SK-N-SH (cell line): ENCODE measurements around the gene RBMS1. TPM values are rescaled to one million over a fixed set of nuclear protein-coding genes. Genes with fewer than 3 reads are reported as not detected.
A peak's percentile ranks its signal among the peaks of the same experiment; 100 is the strongest.
"Not testable (repeated sequence)": the region's sequence is repeated elsewhere in the genome, so short reads cannot be mapped to it uniquely, and the experiment has no call there.

Experiments used
- CTCF ChIA-PET: fragments of 300-600, 350-600 bp; formaldehyde crosslinking; extraction: SDS; loops from one replicate; lab custom pipeline; 2021; lab: Yijun Ruan, JAX
- POLR2A ChIA-PET: fragments of 350-600 bp; sonication (Branson Sonifier 250); formaldehyde crosslinking; extraction: SDS; loops from one replicate; lab custom pipeline; 2020; ENCODE audit warnings: antibody characterized with exemption, inconsistent platforms; lab: Yijun Ruan, JAX
- DNase-seq: peaks from one replicate; pipeline ENCODE4 v3.0.0; 2012
- H2AFZ ChIP-seq: fragments of 200-600 bp; sonication (generic); 2 replicates; pipeline ENCODE4 v1.8.1; 2016; ENCODE audit warnings: antibody characterized with exemption, mild to moderate bottlenecking, low read depth
- H3F3A ChIP-seq: fragments of 200-600 bp; sonication (generic); replicated peaks from 2 replicates; pipeline ENCODE3; 2016; ENCODE audit warnings: antibody characterized with exemption, mild to moderate bottlenecking; ENCODE audit not compliant: insufficient read depth
- H3K27ac ChIP-seq, 2 experiments: fragments of 200-500 bp in 1 of 2; fragments of 200-600 bp in 1 of 2; sonication (Bioruptor generic) in 1 of 2; sonication (generic), shearing (Covaris generic) in 1 of 2; 2 replicates each; pipeline versions ENCODE4 v1.5.1 to v1.6.1; 2014 to 2016; ENCODE audit warnings: low read depth in 2 of 2, inconsistent platforms in 1 of 2, low read length in 1 of 2, mild to moderate bottlenecking in 1 of 2, mixed read lengths in 1 of 2
- H3K27me3 ChIP-seq: fragments of 200-600 bp; sonication (generic), shearing (Covaris generic); 2 replicates; pipeline ENCODE4 v1.6.1; 2016; ENCODE audit warnings: mixed run types; ENCODE audit not compliant: insufficient read depth
- H3K36me3 ChIP-seq, 2 experiments: fragments of 200-500 bp in 1 of 2; fragments of 200-600 bp in 1 of 2; sonication (Bioruptor generic) in 1 of 2; sonication (generic) in 1 of 2; replicated peaks in 1 of 2; 2 replicates each; pipeline versions ENCODE3 to v1.5.1; 2014 to 2016; ENCODE audit warnings: low read length in 1 of 2, mild to moderate bottlenecking in 1 of 2; ENCODE audit not compliant: insufficient read depth in 2 of 2, control insufficient read depth in 1 of 2
- H3K4me1 ChIP-seq, 2 experiments: fragments of 200-500 bp in 1 of 2; fragments of 200-600 bp in 1 of 2; sonication (Bioruptor generic) in 1 of 2; sonication (generic), shearing (Covaris generic) in 1 of 2; 2 replicates each; pipeline versions ENCODE4 v1.5.1 to v1.6.1; 2014 to 2016; ENCODE audit warnings: low read depth in 1 of 2, low read length in 1 of 2, mixed run types in 1 of 2; ENCODE audit not compliant: insufficient read depth in 2 of 2, control insufficient read depth in 1 of 2
- H3K4me2 ChIP-seq: fragments of 200-600 bp; sonication (generic), shearing (Covaris generic); 2 replicates; pipeline ENCODE4 v1.6.1; 2017; ENCODE audit warnings: mixed run types
- H3K4me3 ChIP-seq, 2 experiments: fragments of 200-500 bp in 1 of 2; fragments of 200-600 bp in 1 of 2; sonication (Bioruptor generic) in 1 of 2; sonication (generic), shearing (Covaris generic) in 1 of 2; 2 replicates each; pipeline versions ENCODE4 v1.5.1 to v1.8.1; 2014 to 2016; ENCODE audit warnings: low read depth in 2 of 2, inconsistent platforms in 1 of 2, low read length in 1 of 2, mild to moderate bottlenecking in 1 of 2, mixed read lengths in 1 of 2, moderate library complexity in 1 of 2
- H3K79me2 ChIP-seq: fragments of 200-600 bp; sonication (generic); 2 replicates; pipeline ENCODE4 v1.8.1; 2017; ENCODE audit warnings: mild to moderate bottlenecking; ENCODE audit not compliant: insufficient read depth
- H3K9ac ChIP-seq: fragments of 200-600 bp; sonication (generic); 2 replicates; pipeline ENCODE4 v1.6.1; 2017; ENCODE audit warnings: mixed run types
- H3K9me2 ChIP-seq: fragments of 200-600 bp; sonication (generic); 2 replicates; pipeline ENCODE4 v1.6.1; 2017; ENCODE audit warnings: mixed run types
- H3K9me3 ChIP-seq: fragments of 200-600 bp; sonication (generic); 2 replicates; pipeline ENCODE4 v1.6.1; 2017; ENCODE audit warnings: mixed run types, mild to moderate bottlenecking, moderate library complexity
- H4K20me1 ChIP-seq: fragments of 200-600 bp; sonication (generic); 2 replicates; pipeline ENCODE4 v1.6.1; 2017; ENCODE audit warnings: mild to moderate bottlenecking, mixed run types; ENCODE audit not compliant: insufficient read depth
- CHD2 ChIP-seq: fragments of 150-350 bp; IDR thresholded peaks from 2 replicates; pipeline ENCODE4 v1.6.1; 2018; ENCODE audit warnings: low read length; ENCODE audit not compliant: partially characterized antibody
- ELF1 ChIP-seq: IDR thresholded peaks from 2 replicates; pipeline ENCODE4 v1.4.0; 2012
- EP300 ChIP-seq, 2 experiments: IDR thresholded peaks; 2 replicates each; pipeline versions ENCODE4 v1.4.0 to v1.6.1; 2012; ENCODE audit warnings: borderline replicate concordance in 1 of 2, low read depth in 1 of 2, low read length in 1 of 2
- FOXJ3 ChIP-seq: sonication (generic); formaldehyde crosslinking; IDR thresholded peaks from 2 replicates; pipeline ENCODE4 v1.5.1; 2020; ENCODE audit warnings: mild to moderate bottlenecking, missing genetic modification reagents
- FOXM1 ChIP-seq: IDR thresholded peaks from 2 replicates; pipeline ENCODE4 v1.4.0; 2012; ENCODE audit warnings: low read depth, mild to moderate bottlenecking
- GABPA ChIP-seq: IDR thresholded peaks from 2 replicates; pipeline ENCODE4 v1.4.0; 2012; ENCODE audit warnings: low read depth, mild to moderate bottlenecking
- GATA2 ChIP-seq: sonication (generic); formaldehyde crosslinking; IDR thresholded peaks from 2 replicates; pipeline ENCODE4 v1.5.0; 2020; ENCODE audit warnings: mild to moderate bottlenecking, missing genetic modification reagents
- MXI1 ChIP-seq: IDR thresholded peaks from 2 replicates; pipeline ENCODE4 v1.6.1; 2012; ENCODE audit warnings: mild to moderate bottlenecking, low read depth, low read length, improper control_type of control experiment
- NFIC ChIP-seq: IDR thresholded peaks from 2 replicates; pipeline ENCODE4 v1.4.0; 2012; ENCODE audit warnings: borderline replicate concordance
- RAD21 ChIP-seq: IDR thresholded peaks from 2 replicates; pipeline ENCODE4 v1.6.1; 2012; ENCODE audit warnings: mild to moderate bottlenecking, low read length
- RCOR1 ChIP-seq: fragments of 150-350 bp; IDR thresholded peaks from 2 replicates; pipeline ENCODE4 v1.6.1; 2017; ENCODE audit warnings: antibody characterized with exemption, low read length
- RXRA ChIP-seq: IDR thresholded peaks from 2 replicates; pipeline ENCODE4 v1.4.0; 2012; ENCODE audit warnings: low read depth, mild to moderate bottlenecking, borderline replicate concordance
- TAF1 ChIP-seq: IDR thresholded peaks from 2 replicates; pipeline ENCODE4 v1.6.1; 2012; ENCODE audit warnings: low read depth, mild to moderate bottlenecking, low read length, moderate library complexity, borderline replicate concordance
- YY1 ChIP-seq: IDR thresholded peaks from 2 replicates; pipeline ENCODE4 v1.4.0; 2012; ENCODE audit warnings: low read depth, mild to moderate bottlenecking
- WGBS: methylation state at CpG from one replicate; pipeline ENCODE4 v1.1.6; 2017; ENCODE audit warnings: low lambda C conversion rate; 5-methylcytosine and 5-hydroxymethylcytosine counted together
- polyA plus RNA-seq, 3 experiments: library from polyadenylated mRNA; depleted of rRNA; stranded (reverse); fragments of >200 nt; gene quantifications; 2 replicates each; pipeline ENCODE4 v1.2.3, GENCODE V29; 2012
- TF ChIP-seq, protein P1 (sequence below): fragments of 200-600 bp; sonication (generic); IDR thresholded peaks from 2 replicates; pipeline ENCODE4 v1.6.1; 2017; ENCODE audit warnings: antibody characterized with exemption, mild to moderate bottlenecking, moderate library complexity
- TF ChIP-seq, protein P2 (sequence below): fragments of 150-350 bp; IDR thresholded peaks from 2 replicates; pipeline ENCODE4 v1.6.1; 2016; ENCODE audit warnings: mild to moderate bottlenecking, low read depth, low read length

The RBMS1 gene
- polyA plus RNA-seq, 1 of the 3 experiments (the other 2 are of a cell fraction) = 56.5 TPM

DNA sequence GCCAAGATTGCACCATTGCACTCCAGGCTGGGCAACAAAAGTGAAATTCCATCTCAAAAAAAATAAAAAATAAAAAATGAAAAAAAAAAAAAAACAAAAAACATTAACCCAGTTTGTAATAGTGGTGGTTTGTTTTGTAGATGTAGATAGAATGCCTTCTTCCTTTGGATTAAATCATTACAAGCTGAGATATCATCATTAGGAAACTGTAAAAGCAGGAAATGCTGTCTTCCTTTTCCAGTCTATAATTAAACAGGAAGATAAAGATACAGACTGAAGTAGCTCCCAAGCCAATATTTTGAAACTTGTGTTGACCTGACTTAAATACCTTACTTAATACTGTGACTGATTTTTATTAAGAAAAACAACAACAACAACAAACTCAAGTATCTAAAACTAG lies 43.1 kb downstream of the RBMS1 start:
- Histone ChIP-seq H3F3A (no peaks in the 10 kb centered on the region), H2AFZ (no peak overlapping the region), H3K36me3 (peaks cover 3 to 13% of the 10 kb centered on the region in 2 experiments), H3K9me2 (no peaks in the 10 kb centered on the region), H3K27ac (no peak overlapping the region), H3K4me1 (peaks cover 0 to 3% of the 10 kb centered on the region in 2 experiments; a peak in 3 of 4 replicates), H3K79me2 (peaks cover 61% of the 10 kb centered on the region), H3K9ac (no peak overlapping the region), H3K4me3 (no peak overlapping the region), H4K20me1 (peaks cover 50% of the 10 kb centered on the region; the same call in 1 of the 2 replicates), H3K27me3 (no peaks in the 10 kb centered on the region), H3K4me2 (no peak overlapping the region), H3K9me3 (no peaks in the 10 kb centered on the region)
- CTCF ChIA-PET = interaction anchor here (1.1 kb wide), 1 partner anchor 21 kb away, joined by 4 read pairs; no protein-coding TSS in a partner anchor
- DNase-seq = no peak
- TF ChIP-seq ELF1 (no peak), GABPA (no peak), GATA2 (CRISPR knock-in tag) (no peak), NFIC (no peak), EP300 (IDR thresholded peaks at IDR 0.05; ENCODE audit: borderline replicate concordance in 1 of 2, low read depth in 1 of 2, low read length in 1 of 2) (no peak), MXI1 (no peak), CHD2 (no peak), TAF1 (no peak), RAD21 (no peak)
- POLR2A ChIA-PET = no interaction called here

DNA sequence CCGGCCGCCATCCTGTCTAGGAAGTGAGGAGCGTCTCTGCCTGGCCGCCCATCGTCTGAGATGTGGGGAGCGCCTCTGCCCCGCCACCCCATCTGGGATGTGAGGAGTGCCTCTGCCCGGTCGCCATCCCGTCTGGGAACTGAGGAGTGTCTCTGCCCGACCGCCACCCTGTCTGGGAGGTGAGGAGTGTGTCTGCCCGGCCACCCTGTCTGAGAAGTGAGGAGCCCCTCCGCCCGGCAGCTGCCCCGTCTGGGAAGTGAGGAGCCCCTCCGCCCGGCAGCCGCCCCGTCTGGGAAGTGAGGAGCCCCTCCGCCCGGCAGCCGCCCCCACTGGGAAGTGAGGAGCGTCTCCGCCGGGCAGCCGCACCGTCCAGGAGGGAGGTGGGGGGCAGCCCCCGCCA lies 44.8 kb downstream of the RBMS1 start:
- Histone ChIP-seq H4K20me1 (peaks cover 46% of the 10 kb centered on the region; the same call in 1 of the 2 replicates), H3K79me2 (peaks cover 60% of the 10 kb centered on the region), H3K36me3 (peaks cover 3 to 18% of the 10 kb centered on the region in 2 experiments)
- CTCF ChIA-PET, H2AFZ ChIP-seq, H3F3A ChIP-seq, H3K9ac ChIP-seq, H3K27ac ChIP-seq, H3K9me2 ChIP-seq, DNase-seq, H3K9me3 ChIP-seq, H3K27me3 ChIP-seq, POLR2A ChIA-PET, H3K4me1 ChIP-seq, H3K4me2 ChIP-seq, H3K4me3 ChIP-seq: not testable (repeated sequence)
- WGBS = 98% methylated on average over 10 of the region's 29 CpGs

DNA sequence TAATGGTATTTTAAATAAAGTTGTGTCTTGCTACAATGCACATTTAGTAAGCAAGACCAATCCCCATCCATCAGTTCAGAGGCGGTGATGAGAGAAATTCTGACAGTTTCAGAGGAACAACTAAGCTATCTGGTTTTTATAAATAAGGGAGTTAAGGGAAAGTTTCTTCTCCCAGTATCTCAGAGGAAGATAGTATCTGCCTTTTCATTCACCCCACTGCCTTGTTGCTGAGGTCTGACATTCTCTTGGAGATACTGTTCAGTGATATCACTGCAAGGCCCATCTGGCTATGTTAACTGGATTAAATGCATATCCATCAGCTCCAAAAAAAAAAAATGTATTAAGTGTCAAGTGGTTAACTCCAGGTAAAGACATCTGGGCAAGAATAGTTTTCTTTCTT lies 47.9 kb downstream of the RBMS1 start:
- Histone ChIP-seq H3K36me3 (peaks cover 3 to 18% of the 10 kb centered on the region in 2 experiments), H3K27ac (no peak overlapping the region), H2AFZ (no peak overlapping the region), H3K9me2 (no peaks in the 10 kb centered on the region), H3F3A (no peaks in the 10 kb centered on the region), H3K9me3 (no peaks in the 10 kb centered on the region), H3K79me2 (peaks cover 64% of the 10 kb centered on the region), H3K27me3 (no peaks in the 10 kb centered on the region), H3K9ac (no peak overlapping the region), H3K4me1 (no peaks in the 10 kb centered on the region; a peak in 2 of 4 replicates), H3K4me3 (no peak overlapping the region), H3K4me2 (no peak overlapping the region), H4K20me1 (peaks cover 23% of the 10 kb centered on the region; the same call in 1 of the 2 replicates)
- 87% methylated on average over 1 of the region's 1 CpG for WGBS
- TF ChIP-seq RAD21 = 0 out of 2 replicates have a peak, but pooled peaks have one; percentile 2
- 0 out of 2 replicates have a peak, but pooled peaks have one; percentile 25 for TF ChIP-seq RCOR1
- no peak for TF ChIP-seq RXRA
- TF ChIP-seq, protein P1, sequence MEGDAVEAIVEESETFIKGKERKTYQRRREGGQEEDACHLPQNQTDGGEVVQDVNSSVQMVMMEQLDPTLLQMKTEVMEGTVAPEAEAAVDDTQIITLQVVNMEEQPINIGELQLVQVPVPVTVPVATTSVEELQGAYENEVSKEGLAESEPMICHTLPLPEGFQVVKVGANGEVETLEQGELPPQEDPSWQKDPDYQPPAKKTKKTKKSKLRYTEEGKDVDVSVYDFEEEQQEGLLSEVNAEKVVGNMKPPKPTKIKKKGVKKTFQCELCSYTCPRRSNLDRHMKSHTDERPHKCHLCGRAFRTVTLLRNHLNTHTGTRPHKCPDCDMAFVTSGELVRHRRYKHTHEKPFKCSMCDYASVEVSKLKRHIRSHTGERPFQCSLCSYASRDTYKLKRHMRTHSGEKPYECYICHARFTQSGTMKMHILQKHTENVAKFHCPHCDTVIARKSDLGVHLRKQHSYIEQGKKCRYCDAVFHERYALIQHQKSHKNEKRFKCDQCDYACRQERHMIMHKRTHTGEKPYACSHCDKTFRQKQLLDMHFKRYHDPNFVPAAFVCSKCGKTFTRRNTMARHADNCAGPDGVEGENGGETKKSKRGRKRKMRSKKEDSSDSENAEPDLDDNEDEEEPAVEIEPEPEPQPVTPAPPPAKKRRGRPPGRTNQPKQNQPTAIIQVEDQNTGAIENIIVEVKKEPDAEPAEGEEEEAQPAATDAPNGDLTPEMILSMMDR = no peak
- TF ChIP-seq FOXM1 = no peak
- TF ChIP-seq FOXJ3 (CRISPR knock-in tag) = no peak
- TF ChIP-seq YY1 = no peak
- TF ChIP-seq, protein P2, sequence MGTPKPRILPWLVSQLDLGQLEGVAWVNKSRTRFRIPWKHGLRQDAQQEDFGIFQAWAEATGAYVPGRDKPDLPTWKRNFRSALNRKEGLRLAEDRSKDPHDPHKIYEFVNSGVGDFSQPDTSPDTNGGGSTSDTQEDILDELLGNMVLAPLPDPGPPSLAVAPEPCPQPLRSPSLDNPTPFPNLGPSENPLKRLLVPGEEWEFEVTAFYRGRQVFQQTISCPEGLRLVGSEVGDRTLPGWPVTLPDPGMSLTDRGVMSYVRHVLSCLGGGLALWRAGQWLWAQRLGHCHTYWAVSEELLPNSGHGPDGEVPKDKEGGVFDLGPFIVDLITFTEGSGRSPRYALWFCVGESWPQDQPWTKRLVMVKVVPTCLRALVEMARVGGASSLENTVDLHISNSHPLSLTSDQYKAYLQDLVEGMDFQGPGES = no peak
- no peak for TF ChIP-seq GABPA
- CTCF ChIA-PET = interaction anchor here (1.0 to 1.5 kb wide), 2 partner anchors 10 to 42 kb away, joined by 4 to 5 read pairs; no protein-coding TSS in a partner anchor
- POLR2A ChIA-PET = no interaction called here
- DNase-seq = peak; percentile 36
